ENCODE measurements around the gene GFOD1. TPM values are rescaled to one million over a fixed set of nuclear protein-coding genes. Genes with fewer than 3 reads are reported as not detected.

Gene GFOD1
- total RNA-seq, 2 experiments from 2014 or later, result 22.6 to 35.0 TPM

DNA sequence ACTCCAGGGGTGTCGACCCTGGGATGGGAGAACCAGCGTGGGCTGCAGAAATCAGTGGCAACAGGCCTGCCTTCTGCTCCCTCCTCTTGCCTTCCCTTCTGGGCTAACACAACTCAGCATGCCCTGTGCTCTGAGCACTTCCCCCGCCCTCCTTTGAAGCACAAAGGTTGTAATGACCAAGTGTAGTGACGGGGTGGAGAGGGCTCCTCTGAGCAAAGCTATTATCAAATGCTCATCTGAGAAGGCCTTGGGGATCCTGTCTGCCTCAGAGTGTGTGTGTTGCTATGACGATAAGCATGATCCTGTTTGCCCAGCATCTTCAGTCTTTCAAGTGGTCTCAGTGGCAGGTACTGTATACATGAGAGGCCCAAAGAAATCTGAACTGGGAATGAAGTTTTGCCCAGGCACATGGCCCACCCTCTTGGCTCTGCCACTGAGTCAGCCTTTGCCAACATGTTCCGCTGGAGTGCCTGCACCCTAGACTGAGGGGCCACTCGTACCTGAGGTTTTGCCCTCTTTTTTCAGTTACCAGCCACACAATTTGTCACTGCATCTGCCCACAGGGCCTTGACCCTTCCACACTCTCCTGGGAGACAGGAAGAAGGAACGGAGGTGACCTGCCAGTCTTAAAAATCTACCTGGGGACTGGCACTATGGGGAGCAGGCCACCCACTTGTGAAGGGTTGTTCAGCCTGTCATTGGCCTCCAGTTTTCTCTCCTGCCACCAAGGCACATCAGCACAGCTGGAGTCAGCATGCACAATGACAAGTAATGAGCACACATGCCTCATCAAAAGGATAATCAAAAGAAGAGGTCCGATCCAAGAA is 74.5 kb downstream of the GFOD1 start:
- Histone ChIP-seq H3K4me1 (ENCODE audit: insufficient read depth, low read length, poor library complexity, severe bottlenecking) (no peaks in the 10 kb centered on the region), H3K4me2 (ENCODE audit: low read length) (no peak overlapping the region), H4K20me1 (ENCODE audit: insufficient read depth, low read length) (no peaks in the 10 kb centered on the region), H3K9me3 (ENCODE audit: low read length) (no peaks in the 10 kb centered on the region), H2AFZ (ENCODE audit: low read length) (no peak overlapping the region), H3K9me2 (ENCODE audit: insufficient read depth, low read length) (no peaks in the 10 kb centered on the region), H3K27ac (ENCODE audit: low read depth, low read length, poor library complexity, severe bottlenecking) (no peak overlapping the region), H3K4me3 (ENCODE audit: low read depth, low read length, poor library complexity, severe bottlenecking) (no peak overlapping the region), H3K36me3 (ENCODE audit: insufficient read depth, low read length) (peaks cover 18% of the 10 kb centered on the region), H3K79me2 (ENCODE audit: insufficient read depth, low read depth, low read length) (no peaks in the 10 kb centered on the region)
- intact Hi-C loops (cut with micrococcal nuclease; ENCODE audit: unreplicated experiment), result no loop called here
- DNase-seq (ENCODE audit: low spot score), result no peak
- no TSS peak for BruUV-seq (replicated peaks)
- TF ChIP-seq, protein P1, sequence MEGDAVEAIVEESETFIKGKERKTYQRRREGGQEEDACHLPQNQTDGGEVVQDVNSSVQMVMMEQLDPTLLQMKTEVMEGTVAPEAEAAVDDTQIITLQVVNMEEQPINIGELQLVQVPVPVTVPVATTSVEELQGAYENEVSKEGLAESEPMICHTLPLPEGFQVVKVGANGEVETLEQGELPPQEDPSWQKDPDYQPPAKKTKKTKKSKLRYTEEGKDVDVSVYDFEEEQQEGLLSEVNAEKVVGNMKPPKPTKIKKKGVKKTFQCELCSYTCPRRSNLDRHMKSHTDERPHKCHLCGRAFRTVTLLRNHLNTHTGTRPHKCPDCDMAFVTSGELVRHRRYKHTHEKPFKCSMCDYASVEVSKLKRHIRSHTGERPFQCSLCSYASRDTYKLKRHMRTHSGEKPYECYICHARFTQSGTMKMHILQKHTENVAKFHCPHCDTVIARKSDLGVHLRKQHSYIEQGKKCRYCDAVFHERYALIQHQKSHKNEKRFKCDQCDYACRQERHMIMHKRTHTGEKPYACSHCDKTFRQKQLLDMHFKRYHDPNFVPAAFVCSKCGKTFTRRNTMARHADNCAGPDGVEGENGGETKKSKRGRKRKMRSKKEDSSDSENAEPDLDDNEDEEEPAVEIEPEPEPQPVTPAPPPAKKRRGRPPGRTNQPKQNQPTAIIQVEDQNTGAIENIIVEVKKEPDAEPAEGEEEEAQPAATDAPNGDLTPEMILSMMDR (conservative IDR thresholded peaks at IDR 0.05; ENCODE audit: low read length), result no peak
- no peak for TF ChIP-seq EZH2phosphoT487 (IDR thresholded peaks at IDR 0.05; ENCODE audit: borderline replicate concordance, low read depth, low read length)
- CTCF ChIA-PET (ENCODE audit: unreplicated experiment), result interaction anchor here (0.6 kb wide), 1 partner anchor 16 kb away, joined by 3 read pairs; no protein-coding TSS in a partner anchor
- POLR2A ChIA-PET, result interaction anchor here (1.4 kb wide), 2 partner anchors 17 to 27 kb away, joined by 4 read pairs; no protein-coding TSS in a partner anchor

DNA sequence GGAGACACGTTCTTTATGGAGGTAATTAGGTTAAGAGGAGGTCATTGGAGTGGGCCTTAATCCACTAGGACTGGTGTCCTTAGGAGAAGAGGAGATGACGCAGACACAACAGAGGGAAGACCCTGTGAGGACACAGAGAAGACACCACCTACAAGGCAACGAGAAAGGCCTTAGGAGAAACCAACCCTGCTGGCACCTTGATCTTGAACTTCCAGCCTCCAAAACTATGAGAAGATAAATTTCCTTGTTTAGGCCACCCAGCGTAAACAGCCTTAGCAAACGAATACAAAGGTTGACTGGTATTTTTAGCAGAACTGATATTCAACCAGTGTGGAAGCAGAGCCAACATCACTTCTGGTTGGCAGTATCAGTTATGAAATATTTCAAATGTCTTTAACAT is 75.2 kb downstream of the GFOD1 start:
- intact Hi-C loops (cut with micrococcal nuclease; ENCODE audit: unreplicated experiment), result no loop called here
- Histone ChIP-seq H3K27ac (ENCODE audit: low read depth, low read length, poor library complexity, severe bottlenecking) (no peak overlapping the region), H4K20me1 (ENCODE audit: insufficient read depth, low read length) (no peaks in the 10 kb centered on the region), H2AFZ (ENCODE audit: low read length) (no peak overlapping the region), H3K36me3 (ENCODE audit: insufficient read depth, low read length) (peaks cover 18% of the 10 kb centered on the region), H3K4me1 (ENCODE audit: insufficient read depth, low read length, poor library complexity, severe bottlenecking) (no peaks in the 10 kb centered on the region), H3K4me2 (ENCODE audit: low read length) (no peak overlapping the region), H3K79me2 (ENCODE audit: insufficient read depth, low read depth, low read length) (no peaks in the 10 kb centered on the region), H3K4me3 (ENCODE audit: low read depth, low read length, poor library complexity, severe bottlenecking) (no peak overlapping the region), H3K9me3 (ENCODE audit: low read length) (no peaks in the 10 kb centered on the region), H3K9me2 (ENCODE audit: insufficient read depth, low read length) (no peaks in the 10 kb centered on the region)
- TF ChIP-seq, protein P1 (conservative IDR thresholded peaks at IDR 0.05; ENCODE audit: low read length), result no peak
- no peak for TF ChIP-seq EZH2phosphoT487 (IDR thresholded peaks at IDR 0.05; ENCODE audit: borderline replicate concordance, low read depth, low read length)
- BruUV-seq (replicated peaks), result no TSS peak
- CTCF ChIA-PET (ENCODE audit: unreplicated experiment), result interaction anchor here (0.6 kb wide), 2 partner anchors 9 to 17 kb away, joined by 3 read pairs; no protein-coding TSS in a partner anchor
- POLR2A ChIA-PET, result interaction anchor here (0.6 to 1.4 kb wide), 3 partner anchors 16 to 52 kb away, joined by 3 to 4 read pairs (median 4); no protein-coding TSS in a partner anchor
- no peak for DNase-seq (ENCODE audit: low spot score)

DNA sequence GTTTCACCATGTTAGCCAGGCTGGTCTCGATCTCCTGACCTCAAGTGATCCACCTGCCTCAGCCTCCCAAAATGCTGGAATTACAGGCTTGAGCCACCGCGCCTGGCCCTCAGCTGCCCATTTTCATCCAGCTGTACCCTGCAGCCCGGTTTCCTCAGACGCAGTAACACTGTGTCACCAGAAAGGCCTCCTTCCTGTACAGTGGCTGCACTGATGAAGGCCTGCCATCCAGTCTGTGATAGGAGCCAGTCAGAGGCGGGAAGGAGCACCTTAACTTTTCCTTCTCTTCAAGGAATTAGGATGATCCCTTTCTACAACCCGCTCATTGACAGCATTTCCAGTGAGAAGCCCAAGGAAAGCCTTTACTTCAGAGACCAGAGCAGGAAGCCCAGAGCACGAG is 75.9 kb downstream of the GFOD1 start:
- Histone ChIP-seq H3K9me2 (ENCODE audit: insufficient read depth, low read length) (no peaks in the 10 kb centered on the region), H4K20me1 (ENCODE audit: insufficient read depth, low read length) (no peaks in the 10 kb centered on the region), H3K9me3 (ENCODE audit: low read length) (no peaks in the 10 kb centered on the region), H3K4me3 (ENCODE audit: low read depth, low read length, poor library complexity, severe bottlenecking) (no peak overlapping the region), H3K4me1 (ENCODE audit: insufficient read depth, low read length, poor library complexity, severe bottlenecking) (no peaks in the 10 kb centered on the region), H3K27ac (ENCODE audit: low read depth, low read length, poor library complexity, severe bottlenecking) (no peak overlapping the region), H3K79me2 (ENCODE audit: insufficient read depth, low read depth, low read length) (no peaks in the 10 kb centered on the region), H3K4me2 (ENCODE audit: low read length) (no peak overlapping the region), H3K36me3 (ENCODE audit: insufficient read depth, low read length) (peaks cover 14% of the 10 kb centered on the region), H2AFZ (ENCODE audit: low read length) (no peak overlapping the region)
- intact Hi-C loops (cut with micrococcal nuclease; ENCODE audit: unreplicated experiment), result no loop called here
- POLR2A ChIA-PET, result interaction anchor here (1.4 kb wide), 1 partner anchor 28 kb away, joined by 4 read pairs; no protein-coding TSS in a partner anchor
- no TSS peak for BruUV-seq (replicated peaks)
- CTCF ChIA-PET (ENCODE audit: unreplicated experiment), result no interaction called here
- DNase-seq (ENCODE audit: low spot score), result no peak
- TF ChIP-seq, protein P1 (conservative IDR thresholded peaks at IDR 0.05; ENCODE audit: low read length), result no peak
- TF ChIP-seq EZH2phosphoT487 (IDR thresholded peaks at IDR 0.05; ENCODE audit: borderline replicate concordance, low read depth, low read length), result no peak

Measured in OCI-LY7 (cell line).